GM18526 (cell line): ENCODE measurements around the gene RAPGEF2.

ENCODE experiments used
- POLR2A ChIP-seq: IDR thresholded peaks from 3 replicates; pipeline ENCODE4 v1.6.1; 2011; ENCODE audit not compliant: insufficient read length; ENCODE audit errors: extremely low read depth

Gene RAPGEF2

GRCh38 chr4:159384017-159384416, 281.1 kb downstream of the RAPGEF2 start:
- TF ChIP-seq POLR2A, result no peak

DNA sequence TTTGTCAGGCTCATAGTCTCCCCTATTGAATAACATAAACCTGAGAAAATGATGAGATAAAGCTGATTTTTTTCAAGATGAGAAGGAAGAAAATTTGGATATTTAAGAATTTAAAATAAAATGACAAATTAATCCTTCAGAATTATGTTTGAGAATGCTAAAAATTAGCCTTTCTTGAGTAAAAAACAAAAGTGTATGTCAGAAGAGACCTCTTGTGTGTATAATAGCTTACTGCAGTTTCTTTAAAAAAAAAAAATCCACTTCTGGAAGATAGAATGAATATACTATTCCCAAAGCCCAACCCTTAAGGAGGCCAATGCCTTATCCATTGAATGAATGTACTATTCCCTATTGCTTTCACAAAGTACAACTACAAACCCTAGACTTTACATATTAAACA, 281.8 kb downstream of the RAPGEF2 start:
- no peak for TF ChIP-seq POLR2A

GRCh38 chr4:159386620-159387019, 283.7 kb downstream of the RAPGEF2 start:
- no peak for TF ChIP-seq POLR2A

GRCh38 chr4:159389756-159390155, 286.9 kb downstream of the RAPGEF2 start:
- no peak for TF ChIP-seq POLR2A

DNA sequence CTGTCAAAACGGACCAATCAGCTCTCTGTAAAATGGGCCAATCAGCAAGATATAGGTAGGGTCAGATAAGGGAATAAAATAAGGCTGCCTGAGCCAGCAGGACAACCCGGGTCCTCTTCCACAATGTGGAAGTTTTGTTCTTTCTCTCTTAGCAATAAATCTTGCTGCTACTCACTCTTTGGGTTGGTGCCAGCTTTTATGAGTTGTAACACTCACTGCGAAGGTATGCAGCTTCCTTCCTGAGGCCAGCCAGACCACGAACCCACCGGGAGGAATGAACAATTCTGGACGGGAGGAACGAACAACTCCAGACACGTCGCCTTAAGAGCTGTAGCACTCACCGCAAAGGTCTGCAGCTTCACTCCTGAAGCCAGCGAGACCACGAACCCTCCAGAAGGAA, 287.8 kb downstream of the RAPGEF2 start:
- TF ChIP-seq POLR2A, result no peak

DNA sequence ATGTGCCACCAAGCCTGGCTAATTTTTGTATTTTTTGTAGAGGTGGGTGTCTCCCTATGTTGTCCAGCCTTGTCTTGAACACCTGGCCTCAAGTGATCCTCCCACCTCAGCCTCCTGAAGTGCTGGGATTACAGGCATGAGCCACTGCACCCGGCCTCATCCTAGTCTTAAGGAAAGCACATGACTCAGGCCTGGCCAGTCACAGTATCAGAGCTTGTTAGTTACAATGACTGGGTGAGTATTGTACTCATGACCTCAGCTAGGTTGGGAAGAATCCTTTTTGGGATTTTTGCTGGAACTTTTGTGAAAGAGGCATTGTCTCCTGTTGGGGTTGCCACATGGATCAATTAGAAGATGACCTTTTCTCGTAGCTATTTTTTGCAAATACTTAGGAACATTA, 292.8 kb downstream of the RAPGEF2 start:
- no peak for TF ChIP-seq POLR2A

DNA sequence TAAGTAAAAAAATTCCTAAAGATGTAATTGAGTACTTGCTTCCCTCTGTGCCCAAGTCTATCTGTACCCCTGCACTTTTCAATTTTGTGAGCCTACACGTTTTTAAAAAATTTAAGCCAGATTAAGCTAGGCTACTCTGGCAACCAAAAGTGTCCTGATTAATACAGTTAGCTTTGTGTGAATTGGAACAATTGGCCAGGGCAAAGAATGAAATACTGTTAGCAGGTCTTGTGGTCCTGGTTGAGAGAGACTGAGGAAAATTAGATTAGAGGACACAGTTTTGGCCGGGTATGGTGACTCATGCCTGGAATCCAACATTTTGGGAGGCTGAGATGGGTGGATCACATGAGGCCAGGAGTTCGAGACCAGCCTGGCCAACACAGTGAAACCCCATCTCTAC, 293.3 kb downstream of the RAPGEF2 start:
- TF ChIP-seq POLR2A, result no peak

DNA sequence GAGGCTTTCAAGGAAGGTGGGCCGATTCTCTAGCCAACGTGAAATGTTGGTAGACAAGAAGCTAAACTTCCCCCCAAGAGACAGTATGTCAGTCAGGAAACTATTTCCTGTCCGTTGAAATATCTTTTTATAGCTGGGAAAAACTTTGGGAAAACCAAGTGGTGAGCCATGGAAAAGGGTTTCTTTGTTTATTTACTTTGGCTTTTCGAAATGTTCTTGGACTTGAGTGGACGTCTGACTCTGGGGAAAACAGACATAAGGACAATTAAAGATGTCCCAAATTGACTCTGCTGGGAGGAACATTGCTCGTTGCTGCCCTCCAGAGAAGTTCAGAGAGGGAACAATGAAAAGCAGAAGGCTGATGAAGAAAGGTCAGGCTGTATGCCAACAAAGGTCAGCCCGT, 295.4 kb downstream of the RAPGEF2 start:
- no peak for TF ChIP-seq POLR2A

- TF ChIP-seq POLR2A, result no peak
These were observed 297.8 kb downstream of the RAPGEF2 start for GRCh38 chr4:159400558-159401225.

- TF ChIP-seq POLR2A, result no peak
These were observed 298.4 kb downstream of the RAPGEF2 start for GRCh38 chr4:159401226-159401712.

DNA sequence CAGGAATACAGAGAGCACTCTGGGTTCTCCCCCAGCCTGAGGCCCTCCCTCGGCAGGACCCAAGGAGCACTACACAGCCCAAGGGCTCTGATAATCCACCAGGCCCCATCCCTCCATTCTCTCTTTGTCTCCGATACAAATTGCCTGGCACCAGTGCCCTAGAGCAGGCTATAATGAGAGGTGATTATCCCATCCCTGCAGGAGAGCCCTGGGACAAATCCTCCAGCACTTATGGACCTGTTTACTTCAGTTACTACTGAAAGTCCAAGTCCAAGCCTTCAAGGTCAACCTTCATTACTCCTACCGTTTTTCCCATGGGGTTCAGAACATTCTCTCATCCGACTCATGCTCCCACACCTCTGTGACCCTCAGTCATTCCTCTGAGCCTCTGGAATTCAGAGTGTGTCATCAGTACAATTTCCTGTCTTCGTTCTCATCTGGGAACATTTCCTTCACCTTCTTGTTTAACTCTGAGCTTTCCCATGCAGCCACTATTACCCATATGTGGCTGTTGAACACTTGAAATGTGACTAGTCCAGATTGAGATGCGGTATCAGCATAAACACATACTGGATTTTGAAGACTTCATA, 299.0 kb downstream of the RAPGEF2 start:
- TF ChIP-seq POLR2A, result no peak
